ENCODE measurements around the gene FGFR3. TPM values are rescaled to one million over a fixed set of nuclear protein-coding genes. Genes with fewer than 3 reads are reported as not detected.

FGFR3 gene
- polyA plus RNA-seq, 1 donor from 2014 or later, result 0.48 TPM

- no peaks in the 10 kb centered on the region for H3K79me2 ChIP-seq (replicated peaks; ENCODE audit: insufficient read depth, low read length)
- no peaks in the 10 kb centered on the region for H4K20me1 ChIP-seq (ENCODE audit: insufficient read depth)
- H3K27ac ChIP-seq (ENCODE audit: low read length), result no peak overlapping the region
- no peak for TF ChIP-seq MXI1 (conservative IDR thresholded peaks at IDR 0.05; ENCODE audit: poor library complexity, severe bottlenecking)
- no peak for TF ChIP-seq EZH2 (IDR thresholded peaks at IDR 0.05; ENCODE audit: borderline replicate concordance, insufficient read depth, low read length, poor library complexity, severe bottlenecking)
- no peak for TF ChIP-seq TAF1 (IDR thresholded peaks at IDR 0.05; ENCODE audit: low read depth)
- TF ChIP-seq RAD21 (conservative IDR thresholded peaks at IDR 0.05), result no peak
- no peak for TF ChIP-seq POLR2AphosphoS5 (IDR thresholded peaks at IDR 0.05)
- no peak for TF ChIP-seq SMC3 (conservative IDR thresholded peaks at IDR 0.05; ENCODE audit: poor library complexity)
- no peak for TF ChIP-seq REST (IDR thresholded peaks at IDR 0.05; ENCODE audit: borderline replicate concordance)
- TF ChIP-seq EP300 (conservative IDR thresholded peaks at IDR 0.05; ENCODE audit: poor library complexity, severe bottlenecking), result no peak
- TF ChIP-seq CTCF (IDR thresholded peaks at IDR 0.05; ENCODE audit: poor library complexity, severe bottlenecking), result no peak
- no peaks in the 10 kb centered on the region for H3K9me3 ChIP-seq (ENCODE audit: low read length)
- no peak overlapping the region for H2AFZ ChIP-seq (ENCODE audit: low read depth, low read length)
- no peaks in the 10 kb centered on the region for H3F3A ChIP-seq (ENCODE audit: insufficient read depth, low read length, poor library complexity, severe bottlenecking)
- no peak overlapping the region for H3K9ac ChIP-seq (ENCODE audit: low read length)
- no peaks in the 10 kb centered on the region for H3K9me2 ChIP-seq (ENCODE audit: insufficient read depth, low read length)
- no peaks in the 10 kb centered on the region for H3K27me3 ChIP-seq (ENCODE audit: insufficient read depth, low read depth, low read length)
- no peaks in the 10 kb centered on the region for H3K36me3 ChIP-seq (ENCODE audit: insufficient read depth, low read length)
- H3K4me3 ChIP-seq (ENCODE audit: low read length), result no peak overlapping the region
- H3K4me2 ChIP-seq (ENCODE audit: low read length), result no peak overlapping the region
Measured at GRCh38 chr4:1745165-1745564, 47.9 kb upstream of the FGFR3 start.

GRCh38 chr4:1745697-1746096 lies 47.4 kb upstream of the FGFR3 start:
- Histone ChIP-seq H4K20me1 (ENCODE audit: insufficient read depth) (no peaks in the 10 kb centered on the region), H3K9ac (ENCODE audit: low read length) (no peak overlapping the region), H3K9me3 (ENCODE audit: low read length) (no peaks in the 10 kb centered on the region), H3K4me3 (ENCODE audit: low read length) (no peak overlapping the region), H3K36me3 (ENCODE audit: insufficient read depth, low read length) (no peaks in the 10 kb centered on the region), H3K27ac (ENCODE audit: low read length) (no peak overlapping the region), H3K4me2 (ENCODE audit: low read length) (no peak overlapping the region), H3K79me2 (replicated peaks; ENCODE audit: insufficient read depth, low read length) (no peaks in the 10 kb centered on the region), H3K27me3 (ENCODE audit: insufficient read depth, low read depth, low read length) (no peaks in the 10 kb centered on the region), H3K9me2 (ENCODE audit: insufficient read depth, low read length) (no peaks in the 10 kb centered on the region), H3F3A (ENCODE audit: insufficient read depth, low read length, poor library complexity, severe bottlenecking) (no peaks in the 10 kb centered on the region), H2AFZ (ENCODE audit: low read depth, low read length) (no peak overlapping the region)
- no peak for TF ChIP-seq TAF1 (IDR thresholded peaks at IDR 0.05; ENCODE audit: low read depth)
- TF ChIP-seq REST (IDR thresholded peaks at IDR 0.05; ENCODE audit: borderline replicate concordance), result no peak
- TF ChIP-seq MXI1 (conservative IDR thresholded peaks at IDR 0.05; ENCODE audit: poor library complexity, severe bottlenecking), result no peak
- TF ChIP-seq EP300 (conservative IDR thresholded peaks at IDR 0.05; ENCODE audit: poor library complexity, severe bottlenecking), result no peak
- no peak for TF ChIP-seq SMC3 (conservative IDR thresholded peaks at IDR 0.05; ENCODE audit: poor library complexity)
